Lower leg skin (tissue), 3 donors: ENCODE data around the gene TMEM135.

Experiments
- CTCF ChIP-seq, 3 donors: fragments of 450-650 bp; IDR thresholded peaks; one replicate each; pipeline ENCODE4 v1.5.1; 2016; ENCODE audit warnings: antibody characterized with exemption in 3 of 3, mild to moderate bottlenecking in 3 of 3, moderate library complexity in 2 of 3
- POLR2A ChIP-seq, 2 donors: fragments of 450-650 bp; IDR thresholded peaks; one replicate each; pipeline ENCODE4 v1.6.1; 2016 to 2017; ENCODE audit warnings: antibody characterized with exemption in 2 of 2, mild to moderate bottlenecking in 1 of 2, moderate library complexity in 1 of 2

DNA sequence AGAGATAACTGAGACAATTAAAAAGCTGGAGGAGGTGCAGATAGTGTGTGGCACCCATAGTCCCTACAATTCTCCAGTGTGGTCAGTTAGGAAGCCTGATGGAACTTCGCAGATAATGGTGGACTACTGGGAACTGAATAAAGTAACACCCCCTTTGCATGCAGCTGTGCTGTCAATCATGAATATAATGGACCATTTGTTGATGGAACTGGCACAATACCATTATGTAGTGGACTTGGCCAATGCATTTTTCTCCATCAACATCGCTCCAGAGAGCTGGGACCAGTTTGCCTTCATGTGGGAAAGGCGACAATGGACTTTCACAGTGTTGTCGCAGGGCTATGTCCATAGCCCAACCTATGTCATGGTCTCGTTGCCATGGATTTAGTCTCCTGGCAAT is 324.2 kb downstream of the TMEM135 start:
- TF ChIP-seq POLR2A (IDR thresholded peaks at IDR 0.05) (no peak), CTCF (IDR thresholded peaks at IDR 0.05) (no peak)
